Measurements from ENCODE around the gene CFAP157.

- no peak for TF ChIP-seq CTCF (IDR thresholded peaks at IDR 0.05)
- no peak for TF ChIP-seq POLR2AphosphoS5 (IDR thresholded peaks at IDR 0.05; ENCODE audit: insufficient read depth in 1 of 2, low read depth in 1 of 2)
These were observed 35.1 kb downstream of the CFAP157 start for GRCh38 chr9:127741831-127742434.

All from vagina (tissue), 2 donors.